ENCODE measurements around the gene ZFAND4. TPM values are rescaled to one million over a fixed set of nuclear protein-coding genes. Genes with fewer than 3 reads are reported as not detected.
A peak's percentile ranks its signal among the peaks of the same experiment; 100 is the strongest.

ZFAND4 gene
- total and polyA plus RNA-seq, 2 experiments from 2014 or later, result 7.4 to 30.3 TPM

GRCh38 chr10:45575966-45576597 lies 96.5 kb downstream of the ZFAND4 start:
- peak overlapping the region; percentile 67 for H3K4me2 ChIP-seq
- no peak overlapping the region for H3K27ac Mint-ChIP-seq
- DNase-seq (ENCODE audit: low spot score) (no peak), ATAC-seq (no peak)
- peaks cover 14% of the 10 kb centered on the region for H3K9me3 Mint-ChIP-seq
- H3K4me1 Mint-ChIP-seq, result peaks cover 16% of the 10 kb centered on the region
- no peaks in the 10 kb centered on the region for H3K27me3 ChIP-seq (ENCODE audit: insufficient read depth)
- no peak overlapping the region for H3K4me3 Mint-ChIP-seq
- TF ChIP-seq CREB1 (CRISPR knock-in tag; IDR thresholded peaks at IDR 0.05; ENCODE audit: low read depth) (no peak), JUNB (IDR thresholded peaks at IDR 0.05; ENCODE audit: unreplicated experiment) (no peak), EZH2 (IDR thresholded peaks at IDR 0.05; ENCODE audit: low read depth, unreplicated experiment) (no peak), ZNF462 (CRISPR knock-in tag; IDR thresholded peaks at IDR 0.05) (no peak), NANOG (IDR thresholded peaks at IDR 0.05; ENCODE audit: borderline replicate concordance) (no peak), ZNF114 (CRISPR knock-in tag; IDR thresholded peaks at IDR 0.05) (no peak), CTCF (conservative IDR thresholded peaks at IDR 0.05; ENCODE audit: low read depth in 2 of 2) (no peak), EZH2phosphoT487 (IDR thresholded peaks at IDR 0.05; ENCODE audit: unreplicated experiment) (no peak), ZNF331 (CRISPR knock-in tag; IDR thresholded peaks at IDR 0.05; ENCODE audit: low read depth) (no peak), REST (IDR thresholded peaks at IDR 0.05; ENCODE audit: unreplicated experiment) (no peak), POLR2AphosphoS5 (IDR thresholded peaks at IDR 0.05; ENCODE audit: low read depth) (no peak), ETS1 (IDR thresholded peaks at IDR 0.05) (no peak), STAT1 (IDR thresholded peaks at IDR 0.05; ENCODE audit: unreplicated experiment) (no peak)
- peaks cover 50% of the 10 kb centered on the region for H3K4me1 ChIP-seq (ENCODE audit: insufficient read depth)
- H3K9me2 ChIP-seq (ENCODE audit: insufficient read depth), result no peaks in the 10 kb centered on the region
- H3K4me3 ChIP-seq, result no peak overlapping the region
- peak overlapping the region; percentile 80 for H3K27ac ChIP-seq (ENCODE audit: low read depth)
- H3F3A ChIP-seq (replicated peaks; ENCODE audit: low read depth), result no peaks in the 10 kb centered on the region
- no peak overlapping the region for H2AFZ ChIP-seq
- H3K79me2 ChIP-seq (replicated peaks; ENCODE audit: insufficient read depth), result peaks cover 26% of the 10 kb centered on the region
- peaks cover 13% of the 10 kb centered on the region for H3K36me3 Mint-ChIP-seq (ENCODE audit: low read depth)
- H3K27me3 Mint-ChIP-seq (ENCODE audit: insufficient read depth, low read depth, poor library complexity), result peaks cover 2% of the 10 kb centered on the region
- no peaks in the 10 kb centered on the region for H4K20me1 ChIP-seq (replicated peaks; ENCODE audit: insufficient read depth)
- H3K36me3 ChIP-seq (ENCODE audit: insufficient read depth), result no peaks in the 10 kb centered on the region
